Activated T-cell treated with anti-CD3 and anti-CD28 coated beads for 4 hours (primary cell): ENCODE measurements around the gene FBXO46.

ENCODE experiments used
- DNase-seq: peaks from one replicate; pipeline ENCODE4 v3.0.0-alpha.2; 2020

FBXO46 gene

GRCh38 chr19:45681391-45682015 lies 49.2 kb downstream of the FBXO46 start:
- peak; percentile 75 for DNase-seq

GRCh38 chr19:45677351-45678230 lies 53.1 kb downstream of the FBXO46 start:
- DNase-seq = peak; percentile 78

- peak; percentile 73 for DNase-seq
Observed at GRCh38 chr19:45676851-45677263, 53.8 kb downstream of the FBXO46 start.

DNA sequence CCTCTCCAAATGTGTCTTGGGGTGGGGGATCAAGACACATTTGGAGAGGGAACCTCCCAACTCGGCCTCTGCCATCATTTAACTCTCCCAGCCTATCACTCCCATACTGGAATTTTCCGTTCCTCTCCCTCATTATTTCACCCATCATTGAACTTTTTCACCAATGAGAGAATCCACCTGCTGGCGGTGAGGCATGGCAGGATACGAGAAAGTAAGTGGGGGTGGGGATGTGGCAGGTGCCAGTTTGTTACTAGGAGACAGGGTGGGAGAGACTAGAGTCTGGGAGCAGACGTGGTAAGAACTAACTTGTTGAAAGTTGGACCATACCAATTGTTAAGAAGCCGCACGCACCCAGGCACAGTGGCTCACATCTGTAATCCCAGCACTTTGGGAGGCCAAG lies 55.8 kb downstream of the FBXO46 start:
- DNase-seq = no peak

DNA sequence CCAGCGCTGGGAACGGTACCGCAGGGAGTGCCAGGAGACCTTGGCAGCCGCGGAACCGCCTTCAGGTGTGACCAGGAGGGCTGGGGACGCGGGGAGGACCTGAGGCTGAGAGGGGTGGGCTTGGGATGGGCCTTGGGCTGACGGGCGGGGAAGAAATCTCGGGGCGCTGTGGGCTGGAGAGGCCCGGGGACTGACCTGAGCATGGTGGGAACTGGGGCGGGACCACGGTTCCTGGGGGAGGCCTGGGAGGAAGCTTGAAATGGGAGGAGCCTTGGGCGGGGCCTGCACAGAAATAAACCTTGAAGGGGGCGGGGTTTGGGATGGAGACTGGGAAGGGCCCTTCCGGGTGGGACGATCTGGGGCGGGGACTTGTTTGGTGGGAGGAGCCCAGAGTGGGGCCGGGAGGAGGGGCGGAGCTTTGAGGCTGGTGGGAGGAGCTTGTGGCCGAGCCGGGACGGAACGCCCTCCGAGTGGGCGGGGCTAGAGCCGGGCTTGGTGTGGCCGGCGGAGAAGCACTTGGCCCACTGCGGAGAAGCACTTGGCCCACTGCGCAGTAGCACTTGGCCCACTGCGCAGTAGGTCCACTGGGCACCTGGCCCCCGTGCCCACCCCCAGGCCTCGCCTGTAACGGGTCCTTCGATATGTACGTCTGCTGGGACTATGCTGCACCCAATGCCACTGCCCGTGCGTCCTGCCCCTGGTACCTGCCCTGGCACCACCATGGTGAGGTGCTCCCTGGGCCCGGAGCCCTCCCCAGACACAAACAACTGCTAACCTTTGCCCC lies 59.8 kb downstream of the FBXO46 start:
- no peak for DNase-seq

GRCh38 chr19:45668342-45668871 lies 62.3 kb downstream of the FBXO46 start:
- DNase-seq = peak; percentile 47

DNA sequence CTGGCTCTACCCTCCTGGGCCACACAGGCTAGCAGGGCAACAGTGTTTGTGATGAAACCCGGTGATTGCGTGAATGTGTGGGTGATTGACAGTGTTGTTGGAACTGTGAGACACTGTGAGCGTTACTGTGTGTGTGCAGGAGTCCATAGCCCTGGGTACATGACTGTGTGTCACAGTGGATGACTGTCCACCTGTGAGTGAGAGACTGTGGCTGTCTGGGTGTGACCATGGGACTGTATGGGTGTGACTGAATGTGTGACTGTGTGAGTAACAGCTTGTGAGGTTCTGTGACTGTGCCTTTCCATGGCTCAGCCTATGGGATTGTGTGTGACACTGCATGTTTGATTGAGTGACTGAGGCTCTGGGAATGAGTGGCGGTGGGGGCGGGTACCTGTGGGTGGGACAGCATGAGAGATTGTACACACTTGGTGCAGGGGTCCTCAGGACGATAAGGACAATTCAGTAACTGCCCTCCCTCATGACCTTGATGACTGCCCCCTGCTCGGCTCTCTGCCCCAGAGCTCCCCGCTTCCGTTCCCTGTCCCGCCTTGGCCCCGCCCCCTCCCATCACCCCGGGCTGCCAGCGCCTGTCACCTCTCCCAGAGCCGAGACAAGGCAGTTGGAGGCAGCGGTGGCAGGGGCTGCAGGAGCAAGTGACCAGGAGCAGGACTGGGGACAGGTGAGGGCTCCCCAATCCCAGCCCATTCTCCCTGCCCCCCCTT lies 62.9 kb downstream of the FBXO46 start, which contains the start of gene GIPR:
GIPR (plus strand) TSS at position 602 of the 722 bp plus-strand sequence. CDS start 1,300 bp downstream, outside the sequence.
- DNase-seq = peak; percentile 46

DNA sequence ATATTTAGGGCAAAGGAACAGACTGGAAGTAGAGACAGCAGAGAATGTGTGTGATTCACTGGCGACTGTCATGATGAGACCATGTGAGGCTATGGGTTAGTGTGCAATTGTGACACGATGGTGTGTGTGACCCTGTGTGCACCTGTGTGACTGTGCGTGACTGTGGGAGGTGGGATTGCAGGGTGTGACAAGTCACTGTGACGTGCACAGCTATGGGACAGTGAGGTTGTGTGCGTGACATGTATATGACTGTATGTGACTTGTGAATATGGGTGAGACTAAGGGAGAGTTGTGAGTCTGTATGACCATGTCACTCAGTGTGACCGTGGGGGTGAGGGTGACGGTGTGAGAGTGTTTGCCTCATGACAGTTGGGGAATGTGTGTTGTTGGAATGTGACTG lies 66.1 kb downstream of the FBXO46 start:
- no peak for DNase-seq

DNA sequence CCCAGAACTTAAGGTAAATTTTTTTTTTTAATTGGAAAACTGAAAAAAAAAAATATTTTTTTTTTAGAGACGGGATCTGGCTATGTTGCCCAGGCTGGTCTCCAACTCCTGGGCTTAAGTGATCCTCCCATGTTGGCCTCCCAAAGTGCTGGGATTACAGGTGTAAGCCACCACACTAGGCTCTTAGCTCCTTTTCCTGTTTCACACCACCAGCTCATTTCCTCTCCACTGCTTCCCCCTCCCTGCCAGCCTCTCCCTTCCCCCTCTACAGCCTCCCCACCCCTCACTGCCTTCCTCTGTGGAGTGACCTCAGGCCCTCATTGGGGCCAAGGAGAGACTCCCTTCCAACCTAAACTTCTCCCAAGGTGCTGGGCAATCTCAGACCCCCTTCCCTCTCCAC lies 66.9 kb downstream of the FBXO46 start:
- no peak for DNase-seq

- DNase-seq = no peak
Observed at GRCh38 chr19:45660636-45661035, 70.1 kb downstream of the FBXO46 start.
